ENCODE measurements around the gene GHDC.

Gene GHDC

GRCh38 chr17:42181851-42182207, 12.5 kb downstream of the GHDC start:
- no peak for DNase-seq

- DNase-seq: peak; percentile 82 to 94
Measured at GRCh38 chr17:42180922-42181850, 13.1 kb downstream of the GHDC start, which contains the start of gene KCNH4. TSS of gene KCNH4 (minus strand) at chr17:42181142. CDS start at chr17:42180945, 197 bp downstream.

GRCh38 chr17:42180411-42180921, 13.8 kb downstream of the GHDC start:
- no peak for DNase-seq

- peak in 1 of 2 experiments; percentile 22 for DNase-seq
Measured at GRCh38 chr17:42179911-42180410, 14.3 kb downstream of the GHDC start.

GRCh38 chr17:42179335-42179734, 15.0 kb downstream of the GHDC start:
- DNase-seq: no peak

- DNase-seq: no peak
Measured at GRCh38 chr17:42178817-42179216, 15.5 kb downstream of the GHDC start.

GRCh38 chr17:42177684-42178083, 16.6 kb downstream of the GHDC start:
- no peak for DNase-seq

GRCh38 chr17:42174126-42174783, 20.0 kb downstream of the GHDC start:
- DNase-seq: no peak

GRCh38 chr17:42171831-42172230, 22.5 kb downstream of the GHDC start:
- DNase-seq: no peak

GRCh38 chr17:42169351-42169750, 24.9 kb downstream of the GHDC start:
- no peak for DNase-seq

GRCh38 chr17:42167807-42168206, 26.5 kb downstream of the GHDC start:
- DNase-seq: no peak

GRCh38 chr17:42166196-42166763, 28.0 kb downstream of the GHDC start:
- DNase-seq: no peak

GRCh38 chr17:42165751-42166150, 28.5 kb downstream of the GHDC start:
- DNase-seq: no peak

- DNase-seq: no peak
Measured at GRCh38 chr17:42163696-42164407, 30.4 kb downstream of the GHDC start.

GRCh38 chr17:42163113-42163512, 31.2 kb downstream of the GHDC start:
- DNase-seq: no peak

GRCh38 chr17:42160531-42160910, 33.8 kb downstream of the GHDC start:
- no peak for DNase-seq

GRCh38 chr17:42159796-42160530, 34.3 kb downstream of the GHDC start:
- DNase-seq: no peak

GRCh38 chr17:42155614-42156045, 38.7 kb downstream of the GHDC start:
- no peak for DNase-seq

GRCh38 chr17:42153919-42154742, 40.2 kb downstream of the GHDC start:
- DNase-seq: no peak

- DNase-seq: no peak
Measured at GRCh38 chr17:42146911-42147607, 47.2 kb downstream of the GHDC start.
